Activated naive CD4-positive, alpha-beta T cell treated with anti-CD3 and anti-CD28 coated beads, Interleukin-2, amount 50 U/mL, for 72 hours (primary cell): ENCODE measurements around the gene TRAPPC13. TPM values are rescaled to one million over a fixed set of nuclear protein-coding genes. Genes with fewer than 3 reads are reported as not detected.

ENCODE experiments used
- total RNA-seq, 2 donors: library from RNA; stranded (reverse); gene quantifications; one replicate each; pipeline ENCODE4 v1.2.3, GENCODE V29; 2022

TRAPPC13 gene
- total RNA-seq, 2 donors from 2014 or later, result 17.8 to 39.8 TPM

Other genes starting within 250 kb of the TRAPPC13 start
- gene ADAMTS6, start 143.1 kb upstream of the TRAPPC13 start, total RNA-seq, result 1 to 10 TPM; 2.0 to 3.8 TPM
- gene CENPK, start 61.9 kb upstream of the TRAPPC13 start, total RNA-seq, result 10 to 100 TPM; 78.3 to 89.8 TPM
- gene PPWD1, start 61.7 kb upstream of the TRAPPC13 start, total RNA-seq, result 10 to 100 TPM; 45.7 to 71.1 TPM
- 10 to 100 TPM in 1 of 2 donors, 1 to 10 TPM in 1; 4.9 to 11.0 TPM for gene TRIM23, start 694 bp upstream of the TRAPPC13 start, total RNA-seq
- 1 to 10 TPM; 1.9 to 5.0 TPM for gene SHLD3, start within 50 bp of the TRAPPC13 start, total RNA-seq
- 10 to 100 TPM; 19.1 to 23.4 TPM for gene SGTB, start 97.1 kb downstream of the TRAPPC13 start, total RNA-seq
- gene NLN, start 97.2 kb downstream of the TRAPPC13 start, total RNA-seq, result 10 to 100 TPM; 12.7 to 27.8 TPM